ENCODE data around the gene CACNA1F.

CACNA1F gene

DNA sequence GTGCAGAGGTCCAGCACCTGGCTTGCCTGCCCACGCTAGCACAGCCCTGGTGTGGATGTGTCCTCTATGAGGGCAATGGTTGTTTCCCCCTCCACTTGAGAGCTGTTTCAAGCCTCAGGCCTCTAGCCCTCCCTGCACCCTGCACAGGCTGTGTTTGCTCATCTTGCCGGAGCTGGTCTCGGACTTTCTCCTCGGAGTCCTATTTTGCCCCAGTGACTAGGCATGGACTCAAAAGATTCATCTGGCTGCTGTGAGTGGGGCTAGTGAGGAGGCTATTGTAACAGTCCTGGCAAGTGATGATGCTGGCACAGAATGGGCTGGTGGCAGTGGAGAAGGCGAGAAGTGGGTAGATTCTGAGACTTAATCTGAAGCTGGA is 25.6 kb upstream of the CACNA1F start:
- no peak for DNase-seq (ENCODE audit: low read depth)
- H3K4me3 ChIP-seq (ENCODE audit: low read depth, low read length) = no peak overlapping the region

- no peak overlapping the region for H3K4me3 ChIP-seq (ENCODE audit: low read depth, low read length)
- no peak for DNase-seq (ENCODE audit: low read depth)
These were observed 25.0 kb upstream of the CACNA1F start for GRCh38 chrX:49257846-49258748.

DNA sequence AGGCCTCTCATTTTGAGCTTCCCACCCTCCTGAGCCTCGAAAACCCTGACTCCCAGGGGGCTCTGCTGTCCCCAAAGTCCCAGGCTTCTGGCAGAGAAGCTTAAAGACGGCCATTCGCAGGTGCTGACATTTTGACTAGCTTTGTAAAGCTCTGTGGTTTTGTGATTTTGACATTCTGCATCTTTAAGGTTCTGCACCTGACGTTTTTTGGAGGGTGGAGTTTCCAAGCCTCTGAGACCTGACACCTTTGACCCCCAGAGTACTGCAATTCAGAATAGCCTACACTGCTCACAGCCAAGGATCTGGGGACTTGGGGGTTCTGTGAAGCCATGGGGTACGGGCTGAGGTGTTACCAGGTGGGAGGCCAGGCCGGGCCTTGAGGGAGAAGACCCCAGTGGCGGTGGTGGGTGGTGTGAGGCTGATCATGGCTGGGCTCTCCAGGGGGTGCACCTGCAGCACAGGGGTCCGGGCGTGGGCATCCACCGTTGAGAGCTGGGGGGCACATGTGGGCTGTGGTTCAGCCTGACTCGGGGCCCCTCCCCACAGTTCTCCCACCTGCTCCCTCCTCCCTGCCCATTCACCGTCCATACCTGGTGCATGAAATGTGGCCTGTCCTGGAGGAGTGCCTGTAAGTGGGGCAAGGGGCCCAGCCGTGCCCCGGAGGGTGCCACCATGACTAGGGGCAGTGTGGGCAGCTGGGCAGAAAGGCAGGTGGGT is 24.1 kb upstream of the CACNA1F start:
- H3K4me3 ChIP-seq (ENCODE audit: low read depth, low read length) = no peak overlapping the region
- no peak for DNase-seq (ENCODE audit: low read depth)

DNA sequence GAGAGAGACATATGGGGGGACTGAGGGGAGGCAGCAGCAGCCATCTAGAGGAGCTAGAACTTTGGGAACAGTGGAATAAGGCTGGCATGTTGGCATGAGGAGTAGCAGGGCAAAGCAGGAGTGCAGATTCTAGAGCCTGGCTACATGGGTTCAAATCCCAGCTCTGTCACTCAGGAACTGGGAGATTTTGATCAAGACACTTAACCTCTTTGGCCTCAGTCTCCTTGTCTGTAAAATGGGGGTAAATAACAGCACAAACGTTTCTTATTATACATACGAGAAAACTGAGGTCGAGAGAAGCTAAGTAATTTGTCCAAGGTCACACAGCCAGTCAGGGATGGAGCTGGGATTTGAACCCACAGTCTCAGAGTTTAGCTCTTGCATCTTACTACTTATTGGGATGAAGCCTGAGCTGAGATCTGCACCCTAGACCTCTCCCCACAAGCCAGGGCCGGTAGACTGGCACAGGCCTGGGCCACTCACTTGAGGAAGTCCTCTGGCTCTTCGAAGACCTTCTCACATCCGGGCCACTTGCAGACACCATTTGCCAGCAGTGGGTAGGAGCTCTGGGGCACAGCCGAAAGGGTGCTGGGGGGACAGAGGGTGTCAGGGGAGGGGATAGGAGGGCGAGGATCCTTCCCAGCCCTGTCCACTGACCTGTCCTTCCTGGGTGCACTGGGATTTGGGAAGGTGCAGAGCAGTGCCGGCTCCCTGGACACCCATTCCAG is 23.3 kb upstream of the CACNA1F start:
- H3K4me3 ChIP-seq (ENCODE audit: low read depth, low read length) = no peak overlapping the region
- no peak for DNase-seq (ENCODE audit: low read depth)

DNA sequence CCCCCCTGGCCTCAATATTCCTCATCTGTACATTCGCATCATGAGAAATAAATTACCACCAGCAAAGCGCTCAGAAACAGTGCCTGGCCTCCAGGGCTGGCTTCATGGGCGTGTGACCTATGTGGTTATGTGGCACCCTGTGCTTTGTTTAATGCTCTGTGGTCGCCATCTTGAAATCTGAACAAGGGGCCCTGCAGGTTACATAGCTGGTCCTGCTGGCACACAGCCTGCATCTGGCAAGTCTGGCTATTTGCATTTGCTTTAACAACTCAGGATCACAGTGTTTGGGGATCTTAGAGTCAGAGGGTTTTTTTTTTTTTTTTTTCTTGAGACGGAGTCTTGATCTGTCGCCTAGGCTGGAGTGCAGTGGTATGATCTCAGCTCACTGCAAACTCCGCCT is 21.5 kb upstream of the CACNA1F start:
- no peak for DNase-seq (ENCODE audit: low read depth)
- H3K4me3 ChIP-seq (ENCODE audit: low read depth, low read length) = no peak overlapping the region

DNA sequence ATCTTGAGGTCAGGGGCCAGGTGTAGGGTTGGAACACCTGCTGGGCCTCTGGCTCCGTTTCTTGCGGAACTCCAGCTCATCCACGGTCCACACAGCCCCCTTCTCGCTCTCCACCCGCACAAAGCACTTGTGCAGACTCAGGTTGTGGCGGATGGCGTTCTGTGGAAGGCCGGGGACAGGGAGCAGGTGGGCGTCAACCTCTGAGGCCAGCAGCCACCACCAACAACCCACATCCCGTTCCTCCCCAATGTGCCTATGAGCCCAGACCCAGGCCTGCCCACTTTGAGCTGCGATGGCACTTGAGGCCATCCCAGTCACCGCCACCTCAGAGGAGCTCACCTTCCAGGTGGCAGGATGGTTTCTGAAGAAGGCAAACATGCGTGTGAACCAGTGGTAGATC is 18.2 kb upstream of the CACNA1F start:
- no peak for DNase-seq (ENCODE audit: low read depth)
- H3K4me3 ChIP-seq (ENCODE audit: low read depth, low read length) = no peak overlapping the region

- no peak for DNase-seq (ENCODE audit: low read depth)
- no peak overlapping the region for H3K4me3 ChIP-seq (ENCODE audit: low read depth, low read length)
These were observed 17.4 kb upstream of the CACNA1F start for GRCh38 chrX:49250578-49250977.

DNA sequence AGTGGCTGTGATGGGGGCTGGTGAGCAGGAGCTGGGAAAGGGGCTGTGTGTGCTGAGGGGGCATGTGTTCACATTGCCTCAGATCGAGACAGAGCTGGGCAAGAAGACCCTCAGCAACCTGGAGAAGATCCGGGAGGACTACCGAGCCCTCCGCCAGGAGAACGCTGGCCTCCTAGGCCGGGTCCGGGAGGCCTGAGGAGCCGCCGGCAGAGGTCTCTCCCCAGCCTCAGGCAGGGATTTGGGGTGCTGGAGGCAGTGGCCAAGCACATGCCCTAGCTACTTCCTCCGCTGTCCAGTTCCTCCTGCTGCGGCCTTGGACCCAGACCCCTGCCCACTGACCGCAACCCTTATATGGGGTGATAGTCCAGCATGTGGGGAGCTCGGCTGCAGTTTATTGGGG is 16.9 kb upstream of the CACNA1F start:
- H3K4me3 ChIP-seq (ENCODE audit: low read depth, low read length) = no peak overlapping the region
- no peak for DNase-seq (ENCODE audit: low read depth)

DNA sequence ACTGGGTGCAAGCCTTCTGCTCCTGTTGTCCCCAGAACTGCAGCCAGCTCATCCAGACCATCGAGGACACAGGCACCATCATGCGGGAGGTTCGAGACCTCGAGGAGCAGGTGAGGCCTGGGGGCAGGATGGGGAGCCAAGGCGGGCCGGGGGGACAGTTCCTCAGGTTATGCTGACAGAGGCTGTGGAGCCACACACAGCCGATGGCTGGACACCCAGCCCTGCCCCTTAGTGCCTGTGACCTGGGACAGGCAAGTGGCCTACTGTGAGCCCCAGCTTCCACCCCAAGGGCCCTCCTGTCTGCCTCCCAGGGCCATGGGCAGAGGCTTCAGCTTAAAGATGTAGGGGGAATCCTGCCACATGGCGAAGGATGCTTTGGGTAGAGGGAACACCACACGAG is 16.5 kb upstream of the CACNA1F start:
- no peak overlapping the region for H3K4me3 ChIP-seq (ENCODE audit: low read depth, low read length)
- DNase-seq (ENCODE audit: low read depth) = no peak

DNA sequence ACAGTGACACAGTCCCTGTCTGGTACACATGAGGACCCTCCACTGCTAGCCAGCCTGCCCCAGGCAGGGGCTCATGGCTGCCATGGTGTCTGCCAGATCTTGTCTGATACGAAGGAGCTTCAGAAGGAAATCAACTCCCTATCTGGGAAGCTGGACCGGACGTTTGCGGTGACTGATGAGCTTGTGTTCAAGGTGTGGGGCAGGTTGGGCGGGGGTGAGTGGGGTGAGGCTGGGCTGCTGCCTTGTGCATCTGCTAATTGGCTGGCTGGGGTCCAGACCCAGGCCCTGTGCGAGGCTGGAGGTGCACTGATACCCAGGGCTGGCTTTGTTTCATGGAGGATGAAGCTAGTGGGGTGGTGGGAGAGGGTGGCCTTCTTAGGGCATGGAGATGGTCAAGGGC is 15.9 kb upstream of the CACNA1F start:
- no peak for DNase-seq (ENCODE audit: low read depth)
- H3K4me3 ChIP-seq (ENCODE audit: low read depth, low read length) = no peak overlapping the region

- no peak overlapping the region for H3K4me3 ChIP-seq (ENCODE audit: low read depth, low read length)
- no peak for DNase-seq (ENCODE audit: low read depth)
These were observed 15.0 kb upstream of the CACNA1F start for GRCh38 chrX:49247916-49248811.

DNA sequence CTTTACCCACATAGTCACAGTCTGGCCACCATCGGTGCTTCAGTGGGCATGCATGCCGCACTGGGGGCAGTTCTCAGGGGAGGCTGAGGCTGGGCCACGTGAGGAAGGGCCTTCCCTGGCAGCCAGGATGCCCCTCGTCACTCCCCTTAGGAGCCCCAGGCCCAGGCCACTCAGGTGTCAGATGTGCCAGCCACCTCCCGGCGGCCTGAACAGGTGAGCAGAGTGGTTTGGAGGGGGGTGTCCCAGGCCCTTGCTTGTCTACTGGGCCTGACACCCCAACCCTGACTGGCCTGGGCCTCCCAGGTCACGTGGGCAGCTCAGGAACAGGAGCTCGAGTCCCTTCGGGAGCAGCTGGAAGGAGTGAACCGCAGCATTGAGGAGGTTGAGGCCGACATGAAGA is 14.2 kb upstream of the CACNA1F start:
- DNase-seq (ENCODE audit: low read depth) = no peak
- no peak overlapping the region for H3K4me3 ChIP-seq (ENCODE audit: low read depth, low read length)

DNA sequence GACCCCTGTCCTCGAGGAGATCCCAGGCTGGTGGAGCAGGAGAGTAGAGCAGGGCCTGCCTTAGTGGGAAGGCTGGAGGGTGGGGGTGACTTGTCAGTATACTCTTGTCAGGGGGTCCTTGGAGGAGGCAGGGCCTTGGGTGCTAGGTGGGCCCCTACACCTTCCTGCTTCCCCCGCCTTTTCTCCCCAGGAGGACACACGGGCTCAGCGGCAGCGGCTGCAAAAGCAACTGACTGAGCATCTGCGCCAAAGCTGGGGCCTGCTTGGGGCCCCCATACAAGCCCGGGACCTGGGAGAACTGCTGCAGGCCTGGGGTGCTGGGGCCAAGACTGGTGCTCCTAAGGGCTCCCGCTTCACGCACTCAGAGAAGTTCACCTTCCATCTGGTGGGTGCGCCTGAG is 13.4 kb upstream of the CACNA1F start:
- no peak for DNase-seq (ENCODE audit: low read depth)

DNA sequence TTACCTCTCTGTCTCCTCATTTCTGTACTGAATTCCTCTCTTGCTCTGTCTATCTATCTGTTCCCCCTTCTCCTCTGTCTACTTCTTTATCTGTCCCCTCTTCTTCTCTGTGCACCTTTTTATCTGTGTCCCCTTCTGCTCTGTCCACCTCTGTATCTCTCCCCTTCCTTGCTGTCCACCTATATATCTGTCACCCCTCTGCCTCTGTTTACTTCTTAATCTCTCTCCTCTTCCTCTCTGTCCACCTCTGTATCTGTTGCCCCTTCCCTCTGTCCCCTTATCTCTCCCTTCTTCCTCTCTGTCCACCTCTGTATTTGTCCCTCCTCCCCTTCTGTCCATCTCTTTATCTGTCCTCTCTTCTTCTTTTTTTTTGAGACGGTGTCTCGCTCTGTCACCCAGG is 11.1 kb upstream of the CACNA1F start:
- DNase-seq (ENCODE audit: low read depth) = no peak
- H3K4me3 ChIP-seq (ENCODE audit: low read depth, low read length) = no peak overlapping the region

More for the DNA sequence above, 13.4 kb upstream of the CACNA1F start:
- H3K4me3 ChIP-seq (ENCODE audit: low read depth, low read length) = no peak overlapping the region

GRCh38 chrX:49243166-49243565 is 10.0 kb upstream of the CACNA1F start:
- no peak overlapping the region for H3K4me3 ChIP-seq (ENCODE audit: low read depth, low read length)
- DNase-seq (ENCODE audit: low read depth) = no peak

DNA sequence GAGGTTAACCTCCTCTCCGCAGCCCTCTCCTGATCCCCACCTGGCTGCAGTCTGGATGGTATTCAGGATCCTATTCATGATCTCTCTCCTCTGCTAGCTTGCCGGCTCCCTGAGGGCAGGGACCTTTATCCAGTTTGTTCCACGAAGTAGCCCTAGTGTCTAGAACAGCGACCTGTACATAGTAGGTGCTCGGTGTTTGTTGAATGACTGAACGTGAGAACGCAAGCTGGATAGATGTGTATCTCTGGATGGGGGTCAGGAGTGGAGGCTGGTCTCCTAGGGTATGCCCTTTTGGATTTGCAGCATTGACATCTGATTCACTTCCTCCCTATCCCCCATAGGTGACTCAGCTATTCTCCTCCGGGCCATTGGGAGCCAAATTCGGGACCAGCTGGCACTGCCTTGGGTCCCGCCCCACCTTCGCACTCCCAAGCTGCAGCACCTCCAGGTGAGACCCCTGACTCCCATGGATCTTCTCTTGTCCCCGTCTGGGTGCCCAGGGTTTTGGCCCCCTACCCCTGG is 9.5 kb upstream of the CACNA1F start:
- H3K4me3 ChIP-seq (ENCODE audit: low read depth, low read length) = no peak overlapping the region
- no peak for DNase-seq (ENCODE audit: low read depth)

DNA sequence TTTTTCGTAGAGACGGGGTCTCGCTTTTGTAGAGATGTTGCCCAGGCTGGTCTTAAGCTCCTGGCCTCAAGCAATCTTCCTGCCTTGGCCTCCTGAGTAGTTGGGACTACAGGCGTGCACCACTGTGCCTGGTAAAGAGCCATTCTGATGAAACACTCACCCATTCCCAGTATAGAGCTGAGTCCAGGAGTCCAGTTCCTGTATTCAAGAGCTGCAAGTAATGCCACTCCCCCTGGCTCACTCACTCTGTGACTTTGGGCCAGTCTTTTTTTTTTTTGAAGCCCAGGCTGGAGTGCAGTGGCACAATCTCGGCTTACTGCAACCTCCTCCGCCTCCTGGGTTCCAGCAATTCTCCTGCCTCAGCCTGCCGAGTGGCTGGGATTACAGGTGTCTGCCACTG is 5.6 kb upstream of the CACNA1F start:
- no peak overlapping the region for H3K4me3 ChIP-seq (ENCODE audit: low read depth, low read length)
- DNase-seq (ENCODE audit: low read depth) = no peak

GRCh38 chrX:49237060-49237459 is 3.9 kb upstream of the CACNA1F start:
- H3K4me3 ChIP-seq (ENCODE audit: low read depth, low read length) = no peak overlapping the region

DNA sequence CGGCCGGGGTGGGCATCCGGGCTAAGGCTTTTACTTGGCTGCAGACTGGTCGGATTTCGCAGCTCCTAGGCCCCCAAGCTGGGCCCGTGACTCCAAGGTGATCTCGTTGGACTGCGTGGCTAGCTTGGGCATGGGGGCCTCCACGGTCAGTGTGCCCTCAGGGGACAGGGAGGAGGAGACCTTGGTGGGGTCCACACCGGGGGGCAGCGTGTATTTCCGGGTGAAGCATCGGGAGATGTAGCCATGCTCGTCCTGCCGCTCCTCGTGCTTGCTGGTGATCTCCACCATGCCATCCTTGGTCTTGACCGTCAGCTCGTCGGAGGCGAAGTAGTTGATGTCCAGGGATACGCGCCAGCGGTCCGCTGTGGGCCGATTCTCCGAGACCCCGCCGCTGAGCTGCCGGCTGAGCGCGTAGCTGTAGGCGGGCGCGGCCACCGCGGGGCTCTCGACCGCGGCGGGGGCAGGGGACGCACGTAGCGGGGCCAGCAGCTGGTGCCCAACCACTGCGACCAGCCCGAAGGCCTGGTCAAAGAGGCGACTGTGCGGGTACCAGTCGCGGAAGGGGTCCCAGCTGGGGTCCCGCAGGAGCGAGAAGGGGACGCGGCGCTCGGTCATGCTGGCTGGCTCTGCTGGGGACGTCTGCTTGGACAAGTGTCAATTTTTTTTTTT is 881 bp upstream of the CACNA1F start:
- H3K4me3 ChIP-seq (ENCODE audit: low read depth, low read length) = no peak overlapping the region

More at GRCh38 chrX:49237060-49237459, 3.9 kb upstream of the CACNA1F start:
- DNase-seq (ENCODE audit: low read depth) = no peak

More for the DNA sequence above, 881 bp upstream of the CACNA1F start:
- DNase-seq (ENCODE audit: low read depth) = no peak
